Testis (tissue), 3 donors: ENCODE results near the gene ROMO1. TPM values are rescaled to one million over a fixed set of nuclear protein-coding genes. Genes with fewer than 3 reads are reported as not detected.

Experiments used
- DNase-seq: peaks from one replicate; pipeline ENCODE4 v3.0.0-alpha.2; 2019
- H3K27ac ChIP-seq, 2 donors: fragments of 200-600 bp; sonication (generic); one replicate each; pipeline ENCODE4 v1.5.1; 2019
- H3K27me3 ChIP-seq: fragments of 200-600 bp; sonication (generic); one replicate; pipeline ENCODE4 v1.5.1; 2019
- H3K36me3 ChIP-seq: fragments of 200-600 bp; sonication (generic); one replicate; pipeline ENCODE4 v1.5.1; 2017; ENCODE audit warnings: low read depth; ENCODE audit errors: missing control alignments
- H3K4me1 ChIP-seq: fragments of 200-600 bp; sonication (generic); one replicate; pipeline ENCODE4 v1.5.1; 2019
- H3K4me3 ChIP-seq, 2 donors: fragments of 200-600 bp; sonication (generic); one replicate each; pipeline ENCODE4 v1.5.1; 2017 to 2019
- H3K9me3 ChIP-seq: fragments of 200-600 bp; sonication (generic); one replicate; pipeline ENCODE4 v1.5.1; 2017
- POLR2A ChIP-seq: fragments of 450-650 bp; IDR thresholded peaks from one replicate; pipeline ENCODE4 v1.6.1; 2017; ENCODE audit warnings: antibody characterized with exemption, mild to moderate bottlenecking, moderate library complexity
- WGBS, 2 donors: methylation state at CpG; one replicate each; pipeline ENCODE4 v1.1.5; 2018; 5-methylcytosine and 5-hydroxymethylcytosine counted together
- intact Hi-C: fragments of 100-400 bp; cut with DNase I; formaldehyde crosslinking; loops from one replicate; pipeline ENCODE4 v1.15.1; 2023; ENCODE audit warnings: low total_unique reads
- polyA plus RNA-seq: library from polyadenylated mRNA; stranded (reverse); fragments of 350-450 nt; fragmentation: Illumina TruSeq; extraction: RNeasy Lipid Tissue Mini Kit (QIAGEN cat#74804); gene quantifications from one replicate; pipeline ENCODE4 v1.2.3, GENCODE V29; 2014; ENCODE audit warnings: low read depth, low replicate concordance; ENCODE audit not compliant: insufficient read depth
- total RNA-seq, 2 donors: library from RNA; depleted of rRNA; stranded (reverse); fragments of >200 nt; gene quantifications; one replicate each; pipeline ENCODE4 v1.2.3, GENCODE V29; 2016
- TF ChIP-seq, protein P1 (sequence below), 3 experiments: fragments of 450-650 bp in 2 of 3; fragments of 200-600 bp in 1 of 3; sonication (generic) in 1 of 3; IDR thresholded peaks; one replicate each; pipeline ENCODE4 v1.5.1; 2016 to 2019; ENCODE audit warnings: antibody characterized with exemption in 3 of 3, mild to moderate bottlenecking in 2 of 3, moderate library complexity in 1 of 3

Gene ROMO1
- total and polyA plus RNA-seq, 3 donors from 2014 or later = 160 to 276 (median 200) TPM

DNA sequence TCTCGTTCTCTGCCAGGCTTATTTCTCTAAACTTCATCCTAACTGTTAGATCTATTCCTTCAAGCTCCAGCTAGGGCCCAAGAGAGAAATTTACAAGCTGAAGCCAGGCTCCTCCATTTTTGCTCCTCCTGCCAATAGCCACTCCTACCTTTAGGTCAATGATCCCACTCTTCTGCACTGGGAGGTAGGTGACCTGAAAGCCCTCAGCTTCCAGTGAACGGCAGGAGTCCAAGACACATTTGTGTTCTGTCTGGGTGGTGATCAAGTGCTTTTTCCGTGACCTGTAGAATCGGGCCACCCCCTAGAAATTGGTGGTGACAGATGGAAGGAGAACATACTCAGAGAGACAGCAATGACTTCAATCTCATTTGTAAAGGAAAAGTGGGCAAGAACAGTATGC, 8.9 kb upstream of the ROMO1 start:
- no peaks in the 10 kb centered on the region for H3K4me1 ChIP-seq
- H3K27me3 ChIP-seq = no peaks in the 10 kb centered on the region
- no peak for DNase-seq
- WGBS, 2 donors = 89% methylated on average over 4 of the region's 4 CpGs
- intact Hi-C loops = no loop called here
- no peaks in the 10 kb centered on the region for H3K9me3 ChIP-seq
- no peaks in the 10 kb centered on the region for H3K36me3 ChIP-seq
- TF ChIP-seq, protein P1, sequence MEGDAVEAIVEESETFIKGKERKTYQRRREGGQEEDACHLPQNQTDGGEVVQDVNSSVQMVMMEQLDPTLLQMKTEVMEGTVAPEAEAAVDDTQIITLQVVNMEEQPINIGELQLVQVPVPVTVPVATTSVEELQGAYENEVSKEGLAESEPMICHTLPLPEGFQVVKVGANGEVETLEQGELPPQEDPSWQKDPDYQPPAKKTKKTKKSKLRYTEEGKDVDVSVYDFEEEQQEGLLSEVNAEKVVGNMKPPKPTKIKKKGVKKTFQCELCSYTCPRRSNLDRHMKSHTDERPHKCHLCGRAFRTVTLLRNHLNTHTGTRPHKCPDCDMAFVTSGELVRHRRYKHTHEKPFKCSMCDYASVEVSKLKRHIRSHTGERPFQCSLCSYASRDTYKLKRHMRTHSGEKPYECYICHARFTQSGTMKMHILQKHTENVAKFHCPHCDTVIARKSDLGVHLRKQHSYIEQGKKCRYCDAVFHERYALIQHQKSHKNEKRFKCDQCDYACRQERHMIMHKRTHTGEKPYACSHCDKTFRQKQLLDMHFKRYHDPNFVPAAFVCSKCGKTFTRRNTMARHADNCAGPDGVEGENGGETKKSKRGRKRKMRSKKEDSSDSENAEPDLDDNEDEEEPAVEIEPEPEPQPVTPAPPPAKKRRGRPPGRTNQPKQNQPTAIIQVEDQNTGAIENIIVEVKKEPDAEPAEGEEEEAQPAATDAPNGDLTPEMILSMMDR (IDR thresholded peaks at IDR 0.05) = no peak
- no peak for TF ChIP-seq POLR2A
- H3K4me3 ChIP-seq = no peak overlapping the region
- no peak overlapping the region for H3K27ac ChIP-seq

GRCh38 chr20:35695245-35695749, 3.9 kb upstream of the ROMO1 start:
- Histone ChIP-seq H3K27me3 (no peaks in the 10 kb centered on the region), H3K27ac (no peak overlapping the region), H3K36me3 (no peaks in the 10 kb centered on the region), H3K4me1 (peaks cover 16% of the 10 kb centered on the region), H3K4me3 (no peak overlapping the region), H3K9me3 (no peaks in the 10 kb centered on the region)
- no peak for DNase-seq
- 64 to 77% methylated on average over 2 of the region's 2 CpGs for WGBS, 2 donors
- TF ChIP-seq, protein P1 (IDR thresholded peaks at IDR 0.05) = no peak
- no peak for TF ChIP-seq POLR2A
- intact Hi-C loops = no loop called here

GRCh38 chr20:35695978-35696377, 3.2 kb upstream of the ROMO1 start:
- no peaks in the 10 kb centered on the region for H3K9me3 ChIP-seq
- H3K27me3 ChIP-seq = no peaks in the 10 kb centered on the region
- H3K4me3 ChIP-seq = no peak overlapping the region
- 63 to 71% methylated on average over 4 of the region's 4 CpGs for WGBS, 2 donors
- TF ChIP-seq POLR2A = no peak
- TF ChIP-seq, protein P1 (IDR thresholded peaks at IDR 0.05) = no peak
- no peak for DNase-seq
- no peak overlapping the region for H3K27ac ChIP-seq
- intact Hi-C loops = no loop called here
- H3K36me3 ChIP-seq = no peaks in the 10 kb centered on the region
- peaks cover 19% of the 10 kb centered on the region for H3K4me1 ChIP-seq

DNA sequence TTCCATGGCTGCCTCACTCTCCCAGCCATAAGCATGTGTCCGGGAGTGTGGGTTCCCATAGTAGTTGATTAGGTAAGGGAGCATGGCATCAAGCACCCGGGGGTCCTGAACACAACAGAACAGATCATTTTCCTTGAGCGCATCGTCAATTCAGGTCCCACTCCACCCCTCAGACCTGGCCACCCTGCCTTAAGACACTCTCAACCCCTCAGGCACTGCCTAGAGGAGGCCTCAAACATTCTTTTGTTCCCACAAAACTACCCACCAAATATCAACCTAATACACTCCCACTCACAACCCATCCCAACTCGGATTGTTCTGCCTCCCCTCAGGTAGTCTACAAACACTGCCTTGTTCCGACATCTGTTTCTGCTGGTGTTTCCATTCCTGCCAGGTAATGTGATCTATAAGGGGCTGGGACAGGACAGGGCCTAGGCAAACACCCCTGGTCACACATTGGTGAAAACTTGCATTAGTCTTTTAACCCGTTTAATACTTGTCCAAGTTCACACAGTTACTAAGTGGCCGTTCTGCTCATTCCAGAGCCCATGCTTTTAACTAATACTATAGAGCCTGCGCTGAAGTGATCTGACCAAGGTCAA, 1.4 kb upstream of the ROMO1 start:
- Histone ChIP-seq H3K36me3 (no peaks in the 10 kb centered on the region), H3K4me1 (peaks cover 19% of the 10 kb centered on the region), H3K9me3 (no peaks in the 10 kb centered on the region), H3K4me3 (peak overlapping the region; percentile 92 to 97), H3K27ac (no peak overlapping the region), H3K27me3 (no peaks in the 10 kb centered on the region)
- intact Hi-C loops = no loop called here
- TF ChIP-seq POLR2A = no peak
- TF ChIP-seq, protein P1 (IDR thresholded peaks at IDR 0.05) = no peak
- 40 to 53% methylated on average over 9 of the region's 9 CpGs for WGBS, 2 donors
- no peak for DNase-seq
